SK-N-SH (cell line): ENCODE data around the gene SPECC1L.

Source experiments
- CHD2 ChIP-seq: fragments of 150-350 bp; IDR thresholded peaks from 2 replicates; pipeline ENCODE4 v1.6.1; 2018; ENCODE audit warnings: low read length; ENCODE audit not compliant: partially characterized antibody
- CTCF ChIP-seq: fragments of 200-600 bp; sonication (generic); IDR thresholded peaks from 2 replicates; pipeline ENCODE4 v1.6.1; 2017; ENCODE audit warnings: antibody characterized with exemption, mild to moderate bottlenecking, moderate library complexity
- EP300 ChIP-seq, 2 experiments: IDR thresholded peaks; 2 replicates each; pipeline versions ENCODE4 v1.4.0 to v1.6.1; 2012; ENCODE audit warnings: borderline replicate concordance in 1 of 2, low read depth in 1 of 2, low read length in 1 of 2
- EZH2phosphoT487 ChIP-seq: fragments of 200-600 bp; sonication (generic); IDR thresholded peaks from 2 replicates; pipeline ENCODE4 v1.6.1; 2017; ENCODE audit warnings: low read depth, mixed run types, mild to moderate bottlenecking, antibody characterized with exemption, moderate library complexity, borderline replicate concordance
- JUND ChIP-seq: IDR thresholded peaks from 2 replicates; pipeline ENCODE4 v1.4.0; 2012
- MXI1 ChIP-seq: IDR thresholded peaks from 2 replicates; pipeline ENCODE4 v1.6.1; 2012; ENCODE audit warnings: mild to moderate bottlenecking, low read depth, low read length, improper control_type of control experiment
- REST ChIP-seq: IDR thresholded peaks from 2 replicates; pipeline ENCODE4 v1.6.1; 2012; ENCODE audit warnings: mild to moderate bottlenecking, low read depth, low read length, moderate library complexity
- RFX5 ChIP-seq: IDR thresholded peaks from 2 replicates; pipeline ENCODE4 v1.6.1; 2012; ENCODE audit warnings: mild to moderate bottlenecking, improper control_type of control experiment, low read length
- SMC3 ChIP-seq: IDR thresholded peaks from 2 replicates; pipeline ENCODE4 v1.6.1; 2012; ENCODE audit warnings: low read depth, low read length, improper control_type of control experiment
- TAF1 ChIP-seq: IDR thresholded peaks from 2 replicates; pipeline ENCODE4 v1.6.1; 2012; ENCODE audit warnings: low read depth, mild to moderate bottlenecking, low read length, moderate library complexity, borderline replicate concordance
- TF ChIP-seq, protein P1 (sequence below): fragments of 150-350 bp; IDR thresholded peaks from 2 replicates; pipeline ENCODE4 v1.6.1; 2016; ENCODE audit warnings: mild to moderate bottlenecking, low read depth, low read length

GRCh38 chr22:24440718-24441405 lies 170.2 kb downstream of the SPECC1L start:
- TF ChIP-seq MXI1, result no peak
- TF ChIP-seq EZH2phosphoT487, result no peak
- no peak for TF ChIP-seq CHD2
- TF ChIP-seq REST, result no peak
- no peak for TF ChIP-seq CTCF
- TF ChIP-seq RFX5, result no peak
- TF ChIP-seq, protein P1, sequence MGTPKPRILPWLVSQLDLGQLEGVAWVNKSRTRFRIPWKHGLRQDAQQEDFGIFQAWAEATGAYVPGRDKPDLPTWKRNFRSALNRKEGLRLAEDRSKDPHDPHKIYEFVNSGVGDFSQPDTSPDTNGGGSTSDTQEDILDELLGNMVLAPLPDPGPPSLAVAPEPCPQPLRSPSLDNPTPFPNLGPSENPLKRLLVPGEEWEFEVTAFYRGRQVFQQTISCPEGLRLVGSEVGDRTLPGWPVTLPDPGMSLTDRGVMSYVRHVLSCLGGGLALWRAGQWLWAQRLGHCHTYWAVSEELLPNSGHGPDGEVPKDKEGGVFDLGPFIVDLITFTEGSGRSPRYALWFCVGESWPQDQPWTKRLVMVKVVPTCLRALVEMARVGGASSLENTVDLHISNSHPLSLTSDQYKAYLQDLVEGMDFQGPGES, result no peak
- TF ChIP-seq TAF1, result no peak
- no peak for TF ChIP-seq JUND
- TF ChIP-seq SMC3, result no peak
- no peak for TF ChIP-seq EP300 (IDR thresholded peaks at IDR 0.05; ENCODE audit: borderline replicate concordance in 1 of 2, low read depth in 1 of 2, low read length in 1 of 2)
